Glomerular visceral epithelial cell (primary cell): ENCODE measurements around the gene SNRPD3.
"Not testable (repeated sequence)": the region's sequence is repeated elsewhere in the genome, so short reads cannot be mapped to it uniquely, and the experiment has no call there.

Source experiments
- DNase-seq: peaks from one replicate; pipeline ENCODE4 v3.0.0-alpha.2; 2016; ENCODE audit errors: extremely low spot score

SNRPD3 gene

GRCh38 chr22:24555165-24556039, at the start of gene SNRPD3:
SNRPD3 (plus strand) TSS chr22:24555999; CDS start chr22:24557675, 1,676 bp downstream.
- peak; percentile 99 for DNase-seq

GRCh38 chr22:24506802-24507438, 48.9 kb upstream of the SNRPD3 start:
- DNase-seq, result no peak

- no peak for DNase-seq
These were observed 48.1 kb upstream of the SNRPD3 start for GRCh38 chr22:24507716-24508115.

GRCh38 chr22:24510637-24511625, 44.9 kb upstream of the SNRPD3 start:
- peak; percentile 47 for DNase-seq

GRCh38 chr22:24512043-24512442, 43.8 kb upstream of the SNRPD3 start:
- DNase-seq, result no peak

- no peak for DNase-seq
These were observed 42.2 kb upstream of the SNRPD3 start for GRCh38 chr22:24513378-24514240.

GRCh38 chr22:24514241-24515026, 41.4 kb upstream of the SNRPD3 start:
- no peak for DNase-seq

GRCh38 chr22:24515027-24515338, 40.8 kb upstream of the SNRPD3 start:
- no peak for DNase-seq

GRCh38 chr22:24516301-24516737, 39.5 kb upstream of the SNRPD3 start:
- peak; percentile 62 for DNase-seq

- DNase-seq, result no peak
These were observed 38.4 kb upstream of the SNRPD3 start for GRCh38 chr22:24517446-24517845.

- DNase-seq, result no peak
These were observed 37.6 kb upstream of the SNRPD3 start for GRCh38 chr22:24518228-24518627.

GRCh38 chr22:24518771-24519485, 36.9 kb upstream of the SNRPD3 start:
- DNase-seq, result no peak

GRCh38 chr22:24519496-24519895, 36.3 kb upstream of the SNRPD3 start:
- DNase-seq, result no peak

GRCh38 chr22:24521791-24522245, 34.0 kb upstream of the SNRPD3 start:
- DNase-seq, result peak; percentile 69

- DNase-seq, result no peak
These were observed 31.9 kb upstream of the SNRPD3 start for GRCh38 chr22:24523873-24524272.

- peak; percentile 60 for DNase-seq
These were observed 30.3 kb upstream of the SNRPD3 start for GRCh38 chr22:24525416-24526037.

GRCh38 chr22:24526191-24526590, 29.6 kb upstream of the SNRPD3 start:
- no peak for DNase-seq

GRCh38 chr22:24529898-24530297, 25.9 kb upstream of the SNRPD3 start:
- DNase-seq, result no peak

GRCh38 chr22:24530968-24531367, 24.8 kb upstream of the SNRPD3 start:
- not testable (repeated sequence) for DNase-seq
